ENCODE results near the gene CEACAM19.

DNA sequence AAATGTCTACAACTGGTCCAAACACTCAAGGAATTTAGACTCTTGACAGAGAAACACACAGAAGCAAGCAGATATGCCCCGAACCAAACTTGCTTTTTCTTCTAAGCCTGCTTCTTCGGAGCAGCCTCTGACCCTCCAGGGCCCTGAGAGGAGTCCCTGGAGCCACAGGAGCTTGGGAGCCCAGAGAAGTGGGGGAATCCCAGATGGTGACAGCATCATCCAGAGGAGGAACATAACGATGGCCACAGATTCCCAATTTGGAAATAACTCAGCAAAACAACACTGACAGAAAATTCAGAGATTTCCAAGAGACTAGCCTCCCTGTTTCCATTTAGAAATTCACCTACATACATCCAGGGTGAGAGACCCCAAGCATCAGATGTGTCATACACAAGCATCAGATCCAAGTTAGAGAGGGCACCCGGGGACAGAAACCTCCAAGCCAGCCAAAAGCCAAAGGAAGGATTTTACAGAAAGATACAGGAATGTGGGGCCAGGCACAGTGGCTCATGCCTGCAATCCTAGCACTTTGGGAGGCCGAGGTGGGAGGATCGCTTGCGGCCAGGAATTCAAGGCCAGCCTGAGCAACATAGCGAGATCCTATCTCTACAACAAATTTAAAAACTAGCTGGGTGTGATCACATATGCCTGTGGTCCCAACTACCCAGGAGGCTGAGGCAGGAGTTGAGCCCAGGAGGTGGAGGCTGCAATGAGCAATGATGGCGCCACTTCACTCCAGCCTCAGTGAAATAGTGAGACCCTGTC is 29.6 kb upstream of the CEACAM19 start:
- TF ChIP-seq, protein P1, sequence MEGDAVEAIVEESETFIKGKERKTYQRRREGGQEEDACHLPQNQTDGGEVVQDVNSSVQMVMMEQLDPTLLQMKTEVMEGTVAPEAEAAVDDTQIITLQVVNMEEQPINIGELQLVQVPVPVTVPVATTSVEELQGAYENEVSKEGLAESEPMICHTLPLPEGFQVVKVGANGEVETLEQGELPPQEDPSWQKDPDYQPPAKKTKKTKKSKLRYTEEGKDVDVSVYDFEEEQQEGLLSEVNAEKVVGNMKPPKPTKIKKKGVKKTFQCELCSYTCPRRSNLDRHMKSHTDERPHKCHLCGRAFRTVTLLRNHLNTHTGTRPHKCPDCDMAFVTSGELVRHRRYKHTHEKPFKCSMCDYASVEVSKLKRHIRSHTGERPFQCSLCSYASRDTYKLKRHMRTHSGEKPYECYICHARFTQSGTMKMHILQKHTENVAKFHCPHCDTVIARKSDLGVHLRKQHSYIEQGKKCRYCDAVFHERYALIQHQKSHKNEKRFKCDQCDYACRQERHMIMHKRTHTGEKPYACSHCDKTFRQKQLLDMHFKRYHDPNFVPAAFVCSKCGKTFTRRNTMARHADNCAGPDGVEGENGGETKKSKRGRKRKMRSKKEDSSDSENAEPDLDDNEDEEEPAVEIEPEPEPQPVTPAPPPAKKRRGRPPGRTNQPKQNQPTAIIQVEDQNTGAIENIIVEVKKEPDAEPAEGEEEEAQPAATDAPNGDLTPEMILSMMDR (IDR thresholded peaks at IDR 0.05): no peak
- TF ChIP-seq EP300 (IDR thresholded peaks at IDR 0.05): no peak
